ENCODE results near the gene IMPA2. TPM values are rescaled to one million over a fixed set of nuclear protein-coding genes. Genes with fewer than 3 reads are reported as not detected.
"Not testable (repeated sequence)": the region's sequence is repeated elsewhere in the genome, so short reads cannot be mapped to it uniquely, and the experiment has no call there.

Gene IMPA2
- total RNA-seq, 2 experiments from 2014 or later, result 1.7 to 2.5 TPM

DNA sequence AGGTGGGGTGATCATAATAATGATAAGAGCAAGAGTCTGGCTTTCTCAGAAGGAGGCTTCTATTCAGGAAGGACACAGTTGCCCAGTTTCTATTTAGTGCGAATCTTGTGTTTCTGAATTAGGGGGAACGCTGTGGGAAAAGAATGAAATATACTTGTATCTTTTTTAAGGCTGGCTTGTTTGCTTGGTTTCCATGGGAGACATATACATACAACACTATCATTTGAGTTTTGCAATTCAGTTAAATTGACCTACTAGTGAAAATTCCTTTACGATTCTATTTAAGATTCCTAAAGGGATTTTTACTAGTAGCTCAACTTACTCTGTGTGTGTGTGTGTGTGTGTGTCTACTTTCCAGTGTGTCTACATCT is 87.6 kb downstream of the IMPA2 start:
- no peaks in the 10 kb centered on the region for H3K36me3 ChIP-seq (ENCODE audit: insufficient read depth, low read length)
- intact Hi-C loops (cut with DNase I, micrococcal nuclease), result no loop called here
- peaks cover 0 to 3% of the 10 kb centered on the region in 2 experiments for H3K27me3 ChIP-seq (ENCODE audit: control insufficient read depth in 1 of 2, insufficient read depth in 2 of 2, low read length in 2 of 2)
- TF ChIP-seq, protein P1, sequence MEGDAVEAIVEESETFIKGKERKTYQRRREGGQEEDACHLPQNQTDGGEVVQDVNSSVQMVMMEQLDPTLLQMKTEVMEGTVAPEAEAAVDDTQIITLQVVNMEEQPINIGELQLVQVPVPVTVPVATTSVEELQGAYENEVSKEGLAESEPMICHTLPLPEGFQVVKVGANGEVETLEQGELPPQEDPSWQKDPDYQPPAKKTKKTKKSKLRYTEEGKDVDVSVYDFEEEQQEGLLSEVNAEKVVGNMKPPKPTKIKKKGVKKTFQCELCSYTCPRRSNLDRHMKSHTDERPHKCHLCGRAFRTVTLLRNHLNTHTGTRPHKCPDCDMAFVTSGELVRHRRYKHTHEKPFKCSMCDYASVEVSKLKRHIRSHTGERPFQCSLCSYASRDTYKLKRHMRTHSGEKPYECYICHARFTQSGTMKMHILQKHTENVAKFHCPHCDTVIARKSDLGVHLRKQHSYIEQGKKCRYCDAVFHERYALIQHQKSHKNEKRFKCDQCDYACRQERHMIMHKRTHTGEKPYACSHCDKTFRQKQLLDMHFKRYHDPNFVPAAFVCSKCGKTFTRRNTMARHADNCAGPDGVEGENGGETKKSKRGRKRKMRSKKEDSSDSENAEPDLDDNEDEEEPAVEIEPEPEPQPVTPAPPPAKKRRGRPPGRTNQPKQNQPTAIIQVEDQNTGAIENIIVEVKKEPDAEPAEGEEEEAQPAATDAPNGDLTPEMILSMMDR (IDR thresholded peaks at IDR 0.05), result no peak
- Mint-ChIP-seq H3K9me3 (no peaks in the 10 kb centered on the region), H3K4me1 (ENCODE audit: low read depth) (no peaks in the 10 kb centered on the region), H3K36me3 (ENCODE audit: low read depth) (no peaks in the 10 kb centered on the region), H3K27me3 (peaks cover 26% of the 10 kb centered on the region), H3K27ac (no peak overlapping the region), H3K4me3 (no peak overlapping the region)
- H3K4me3 ChIP-seq (ENCODE audit: low read length), result no peak overlapping the region
- DNase-seq (no peak), ATAC-seq (ENCODE audit: poor library complexity) (no peak)
- CTCF ChIA-PET, result no interaction called here
- H3K4me1 ChIP-seq (ENCODE audit: insufficient read depth, low read length), result no peaks in the 10 kb centered on the region
- peaks cover 0 to 9% of the 10 kb centered on the region in 2 experiments for H3K9me3 ChIP-seq (ENCODE audit: control insufficient read depth in 1 of 2, insufficient read depth in 1 of 2, low read length in 2 of 2)
- H3K27ac ChIP-seq (ENCODE audit: low read depth in 1 of 2, low read length in 2 of 2), result no peak overlapping the region
- POLR2A ChIA-PET, result no interaction called here

DNA sequence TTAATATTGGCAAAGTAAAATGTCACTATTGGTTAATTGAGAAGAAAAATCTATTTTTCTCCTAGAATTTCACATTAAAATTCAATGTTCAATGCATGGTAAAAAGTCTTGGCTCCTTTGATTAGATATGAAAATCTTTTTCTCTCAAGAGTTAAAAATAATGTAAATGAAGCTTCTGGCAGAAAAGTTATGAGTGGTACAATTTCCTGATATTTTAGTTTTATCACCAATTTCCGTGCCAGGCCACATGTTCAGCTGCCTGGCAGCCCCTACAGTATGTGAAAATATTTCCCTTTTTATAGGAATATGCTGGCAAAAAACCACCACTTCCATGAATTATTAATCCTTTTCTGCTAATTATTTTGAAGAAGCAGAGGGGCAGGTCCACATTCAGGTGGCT is 89.8 kb downstream of the IMPA2 start:
- H3K9me3 ChIP-seq (ENCODE audit: control insufficient read depth in 1 of 2, insufficient read depth in 1 of 2, low read length in 2 of 2); ATAC-seq (ENCODE audit: poor library complexity); H3K4me3 Mint-ChIP-seq; H3K9me3 Mint-ChIP-seq; POLR2A ChIA-PET; intact Hi-C loops (cut with DNase I, micrococcal nuclease); H3K4me1 Mint-ChIP-seq (ENCODE audit: low read depth); H3K27ac Mint-ChIP-seq; H3K4me3 ChIP-seq (ENCODE audit: low read length); H3K4me1 ChIP-seq (ENCODE audit: insufficient read depth, low read length); H3K27ac ChIP-seq (ENCODE audit: low read depth in 1 of 2, low read length in 2 of 2); H3K36me3 Mint-ChIP-seq (ENCODE audit: low read depth); H3K36me3 ChIP-seq (ENCODE audit: insufficient read depth, low read length); DNase-seq; CTCF ChIA-PET; H3K27me3 ChIP-seq (ENCODE audit: control insufficient read depth in 1 of 2, insufficient read depth in 2 of 2, low read length in 2 of 2): not testable (repeated sequence)
- peaks cover 38% of the 10 kb centered on the region for H3K27me3 Mint-ChIP-seq

DNA sequence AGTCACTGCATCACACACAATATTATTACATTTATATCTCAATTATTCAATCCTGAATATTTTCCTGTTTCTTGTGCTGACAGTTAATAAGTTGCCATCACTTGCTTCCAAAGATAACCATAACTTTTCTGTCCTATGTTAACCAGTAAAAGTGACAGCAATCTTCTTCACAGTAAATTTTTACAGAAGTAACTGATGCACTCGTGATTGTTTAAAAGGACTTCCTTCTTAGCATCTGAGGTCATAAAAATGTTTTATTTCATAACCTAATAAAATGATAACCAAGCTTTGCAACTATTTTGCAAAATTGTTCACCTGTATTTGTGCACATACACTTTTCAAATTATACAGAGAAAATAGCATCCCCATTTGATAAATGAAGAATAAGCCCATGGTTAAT is 91.7 kb downstream of the IMPA2 start:
- no peak overlapping the region for H3K27ac Mint-ChIP-seq
- intact Hi-C loops (cut with DNase I, micrococcal nuclease), result no loop called here
- no peak overlapping the region for H3K27ac ChIP-seq (ENCODE audit: low read depth in 1 of 2, low read length in 2 of 2)
- TF ChIP-seq, protein P1 (IDR thresholded peaks at IDR 0.05), result no peak
- H3K9me3 ChIP-seq (ENCODE audit: control insufficient read depth in 1 of 2, insufficient read depth in 1 of 2, low read length in 2 of 2), result peaks cover 0 to under 1% of the 10 kb centered on the region in 2 experiments
- H3K4me1 Mint-ChIP-seq (ENCODE audit: low read depth), result no peaks in the 10 kb centered on the region
- H3K36me3 ChIP-seq (ENCODE audit: insufficient read depth, low read length), result no peaks in the 10 kb centered on the region
- H3K27me3 ChIP-seq (ENCODE audit: control insufficient read depth in 1 of 2, insufficient read depth in 2 of 2, low read length in 2 of 2), result peaks cover 0 to 3% of the 10 kb centered on the region in 2 experiments
- H3K9me3 Mint-ChIP-seq, result no peaks in the 10 kb centered on the region
- DNase-seq (no peak), ATAC-seq (ENCODE audit: poor library complexity) (no peak)
- H3K4me3 ChIP-seq (ENCODE audit: low read length), result no peak overlapping the region
- ChIA-PET POLR2A (no interaction called here), CTCF (no interaction called here)
- peaks cover 45% of the 10 kb centered on the region for H3K27me3 Mint-ChIP-seq
- no peak overlapping the region for H3K4me3 Mint-ChIP-seq
- no peaks in the 10 kb centered on the region for H3K36me3 Mint-ChIP-seq (ENCODE audit: low read depth)
- no peaks in the 10 kb centered on the region for H3K4me1 ChIP-seq (ENCODE audit: insufficient read depth, low read length)

DNA sequence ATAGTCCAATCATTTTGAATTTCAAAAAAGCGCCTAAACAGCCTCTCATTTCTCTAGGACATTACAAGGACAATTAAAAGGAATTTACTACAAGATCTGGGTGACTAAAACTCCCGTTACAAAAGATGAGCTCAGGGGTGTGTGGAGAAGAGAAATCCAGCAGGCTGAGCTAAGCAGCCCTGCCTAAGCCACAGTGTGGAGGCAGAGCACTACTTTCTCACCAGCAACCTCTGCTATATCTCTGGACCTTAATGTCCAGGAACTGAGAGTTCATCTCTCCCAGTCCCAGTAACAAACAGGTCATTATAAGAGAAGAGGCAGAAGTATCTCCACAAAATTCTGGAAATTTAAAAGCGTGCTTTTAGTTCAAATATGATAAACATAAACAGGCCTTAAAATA is 93.4 kb downstream of the IMPA2 start:
- intact Hi-C loops (cut with DNase I, micrococcal nuclease), result no loop called here
- ChIA-PET POLR2A (no interaction called here), CTCF (no interaction called here)
- Mint-ChIP-seq H3K36me3 (ENCODE audit: low read depth) (no peaks in the 10 kb centered on the region), H3K27me3 (peaks cover 37% of the 10 kb centered on the region), H3K27ac (no peak overlapping the region), H3K9me3 (no peaks in the 10 kb centered on the region), H3K4me1 (ENCODE audit: low read depth) (no peaks in the 10 kb centered on the region), H3K4me3 (no peak overlapping the region)
- ATAC-seq (ENCODE audit: poor library complexity) (no peak), DNase-seq (no peak)
- H3K27me3 ChIP-seq (ENCODE audit: control insufficient read depth in 1 of 2, insufficient read depth in 2 of 2, low read length in 2 of 2), result peaks cover 0 to 3% of the 10 kb centered on the region in 2 experiments
- H3K4me3 ChIP-seq (ENCODE audit: low read length), result no peak overlapping the region
- no peaks in the 10 kb centered on the region for H3K9me3 ChIP-seq (ENCODE audit: control insufficient read depth in 1 of 2, insufficient read depth in 1 of 2, low read length in 2 of 2)
- H3K27ac ChIP-seq (ENCODE audit: low read depth in 1 of 2, low read length in 2 of 2), result no peak overlapping the region
- TF ChIP-seq, protein P1 (IDR thresholded peaks at IDR 0.05), result no peak
- H3K36me3 ChIP-seq (ENCODE audit: insufficient read depth, low read length), result no peaks in the 10 kb centered on the region
- H3K4me1 ChIP-seq (ENCODE audit: insufficient read depth, low read length), result no peaks in the 10 kb centered on the region
